BE2C (cell line): Measurements from ENCODE around the gene GPR62.

ENCODE experiments used
- DNase-seq: peaks from one replicate; pipeline ENCODE4 v3.0.0-alpha.2; 2020
- H3K27me3 ChIP-seq: fragments of 250-450 bp; sonication (Bioruptor Pico); 2 replicates; pipeline ENCODE4 v1.5.1; 2020; ENCODE audit warnings: mild to moderate bottlenecking
- H3K36me3 ChIP-seq: fragments of 250-450 bp; sonication (Bioruptor Pico); 2 replicates; pipeline ENCODE4 v1.5.1; 2020; ENCODE audit warnings: mild to moderate bottlenecking
- H3K4me1 ChIP-seq: fragments of 250-450 bp; sonication (Bioruptor Pico); 2 replicates; pipeline ENCODE4 v1.5.1; 2020
- H3K4me3 ChIP-seq: 2 replicates; pipeline ENCODE4 v1.5.1; 2011; ENCODE audit warnings: low read depth, low read length
- H3K9me3 ChIP-seq: fragments of 250-450 bp; sonication (Bioruptor Pico); 2 replicates; pipeline ENCODE4 v1.5.1; 2020
- CTCF ChIP-seq: IDR thresholded peaks from 2 replicates; pipeline ENCODE4 v1.5.1; 2012; ENCODE audit warnings: mild to moderate bottlenecking, low read depth, low read length

GPR62 gene

DNA sequence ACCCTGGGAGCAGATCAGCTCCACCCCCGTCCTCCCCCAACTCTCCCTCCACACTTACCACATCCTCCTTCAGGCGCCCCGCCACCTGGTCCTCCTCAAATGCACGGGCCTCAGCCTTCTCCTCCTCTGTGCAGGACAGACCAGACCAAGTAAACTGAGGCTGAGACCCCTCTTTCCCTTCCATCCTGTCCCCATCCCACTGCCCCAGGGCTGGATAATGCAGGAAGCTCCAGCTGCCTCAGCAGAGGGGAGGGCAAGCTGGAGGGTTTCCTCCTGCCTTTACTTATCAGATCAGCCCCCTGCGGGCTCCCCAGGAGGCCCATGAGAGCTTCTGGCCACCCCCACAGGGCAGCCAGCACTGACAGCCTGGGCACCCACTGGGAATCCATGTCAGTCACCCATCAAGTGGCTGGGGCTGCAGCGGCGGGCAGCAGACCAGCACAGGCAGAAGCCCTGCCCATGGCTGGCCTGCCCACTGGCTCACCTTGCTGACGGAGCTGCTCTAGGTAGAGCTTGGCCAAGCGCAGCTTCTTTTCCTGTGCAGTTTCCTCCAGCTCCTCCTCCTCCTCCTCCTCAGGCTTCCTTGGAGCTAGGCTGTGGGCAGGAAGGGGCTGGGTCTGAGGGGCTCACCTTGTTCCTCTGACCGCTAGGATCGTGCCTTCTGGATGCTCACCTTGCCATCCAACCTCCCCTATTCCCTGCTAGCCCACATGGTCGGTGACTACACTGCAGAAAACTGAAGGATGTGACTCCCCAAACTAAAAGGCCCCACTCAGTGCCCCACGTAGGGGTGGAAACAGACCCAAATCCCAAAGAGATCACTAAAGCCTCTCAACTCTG lies 17.4 kb upstream of the GPR62 start:
- Histone ChIP-seq H3K27me3 (no peaks in the 10 kb centered on the region), H3K4me3 (no peak overlapping the region), H3K36me3 (peaks cover 23% of the 10 kb centered on the region), H3K9me3 (no peaks in the 10 kb centered on the region), H3K4me1 (no peaks in the 10 kb centered on the region; the same call in 1 of the 2 replicates)
- TF ChIP-seq CTCF: no peak
- no peak for DNase-seq

- H3K4me3 ChIP-seq: no peak overlapping the region
- H3K36me3 ChIP-seq: peaks cover 23% of the 10 kb centered on the region
- H3K4me1 ChIP-seq: no peaks in the 10 kb centered on the region; the same call in 1 of the 2 replicates
- TF ChIP-seq CTCF: no peak
- H3K27me3 ChIP-seq: no peaks in the 10 kb centered on the region
- DNase-seq: no peak
- H3K9me3 ChIP-seq: no peaks in the 10 kb centered on the region
These were observed 16.3 kb upstream of the GPR62 start for GRCh38 chr3:51938780-51939425.

DNA sequence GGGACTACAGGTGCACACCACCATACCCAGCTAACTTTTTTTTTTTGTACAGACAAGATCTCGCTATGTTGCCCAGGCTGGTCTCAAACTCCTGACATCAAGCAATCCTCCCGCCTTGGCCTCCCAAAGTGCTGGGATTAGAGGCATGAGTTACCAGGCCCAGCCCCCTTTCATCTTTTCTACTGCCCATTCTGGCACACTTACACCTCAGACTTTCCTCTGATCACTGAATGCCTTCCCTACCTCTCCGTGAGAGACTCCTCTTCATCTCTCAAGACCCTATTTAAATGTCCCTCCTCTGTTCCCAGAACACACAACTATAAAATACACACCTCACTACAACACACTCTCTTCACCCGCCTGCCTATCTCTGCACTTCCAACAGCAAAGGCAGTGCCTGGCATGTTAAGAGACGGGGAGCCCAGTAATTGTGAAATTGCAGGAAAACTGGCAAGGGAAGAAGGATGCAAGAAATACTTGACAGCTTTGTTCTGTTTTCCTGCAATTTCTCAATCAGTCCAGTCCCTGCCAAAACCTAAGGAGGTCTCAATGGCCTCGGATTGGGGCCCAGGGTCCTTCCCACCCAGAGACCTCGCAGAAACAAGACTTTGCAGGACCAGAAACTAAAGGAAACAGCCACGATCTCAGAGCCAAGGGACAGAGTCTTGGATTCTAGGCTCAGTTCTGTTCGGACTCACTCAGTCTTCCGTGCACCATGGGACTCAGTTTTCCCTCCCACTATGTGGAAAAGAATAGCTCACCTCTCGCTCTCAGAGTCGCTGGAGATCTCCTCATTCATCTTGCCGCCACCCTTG lies 14.3 kb upstream of the GPR62 start:
- DNase-seq: no peak
- Histone ChIP-seq H3K9me3 (no peaks in the 10 kb centered on the region), H3K27me3 (no peaks in the 10 kb centered on the region), H3K36me3 (peaks cover 15% of the 10 kb centered on the region), H3K4me3 (peak overlapping the region; percentile 86), H3K4me1 (no peaks in the 10 kb centered on the region; the same call in 1 of the 2 replicates)
- no peak for TF ChIP-seq CTCF

DNA sequence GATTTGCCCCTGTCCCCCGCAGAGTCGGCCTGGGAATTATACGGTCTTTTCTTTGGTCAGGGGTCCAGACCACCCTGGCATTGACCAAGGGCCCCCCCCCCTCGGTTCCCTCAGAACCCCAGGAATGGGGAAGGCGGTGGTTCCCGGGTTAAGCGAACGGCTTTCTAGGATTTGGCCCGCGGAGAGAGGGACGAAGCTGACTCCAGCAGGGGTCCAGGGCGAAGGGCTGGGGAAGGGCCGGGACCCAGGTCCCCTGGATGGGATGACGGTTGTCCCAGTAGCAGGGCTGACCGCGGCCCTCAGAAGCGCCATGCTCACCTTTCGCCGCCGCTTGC lies 13.8 kb upstream of the GPR62 start:
- H3K36me3 ChIP-seq: peaks cover 15% of the 10 kb centered on the region
- no peak for DNase-seq
- no peaks in the 10 kb centered on the region; the same call in 1 of the 2 replicates for H3K4me1 ChIP-seq
- H3K27me3 ChIP-seq: no peaks in the 10 kb centered on the region
- H3K9me3 ChIP-seq: no peaks in the 10 kb centered on the region
- TF ChIP-seq CTCF: no peak
- H3K4me3 ChIP-seq: peak overlapping the region; percentile 86

GRCh38 chr3:51941798-51942602 lies 13.2 kb upstream of the GPR62 start, which contains the start of the genes PARP3 and RRP9:
TSS of gene PARP3 (plus strand) at chr3:51942363. CDS start at chr3:51943356, 993 bp downstream.
TSS of gene RRP9 (minus strand) at chr3:51941904. CDS start at chr3:51941867, 37 bp downstream.
- Histone ChIP-seq H3K9me3 (no peaks in the 10 kb centered on the region), H3K4me1 (no peaks in the 10 kb centered on the region; the same call in 1 of the 2 replicates), H3K36me3 (peaks cover 10% of the 10 kb centered on the region), H3K4me3 (peak within 1 kb of the TSS; percentile 86), H3K27me3 (no peaks in the 10 kb centered on the region)
- DNase-seq: peak; percentile 98
- peak; percentile 81 for TF ChIP-seq CTCF
